ENCODE results near the gene MAP4K2.

Gene MAP4K2

GRCh38 chr11:64799256-64799622 is 3.8 kb downstream of the MAP4K2 start:
- POLR2A ChIA-PET = no interaction called here
- CTCF ChIA-PET = interaction anchor here (0.9 to 3.4 kb wide), 2 partner anchors 11 to 198 kb away, joined by 3 to 13 read pairs; partner anchors contain the start of gene BATF2
- TF ChIP-seq CTCF (IDR thresholded peaks at IDR 0.05; ENCODE audit: insufficient read depth, low read length, missing control alignments) = no peak
- H3K4me3 ChIP-seq (ENCODE audit: low read depth, low read length) = no peak overlapping the region
- DNase-seq (ENCODE audit: low read depth, low spot score) = no peak

GRCh38 chr11:64796757-64797541 is 6.1 kb downstream of the MAP4K2 start:
- no peak for TF ChIP-seq CTCF (IDR thresholded peaks at IDR 0.05; ENCODE audit: insufficient read depth, low read length, missing control alignments)
- H3K4me3 ChIP-seq (ENCODE audit: low read depth, low read length) = no peak overlapping the region
- POLR2A ChIA-PET = interaction anchor here (0.9 kb wide), 1 partner anchor 18 kb away, joined by 3 read pairs; the partner anchor contains the start of gene SF1
- CTCF ChIA-PET = interaction anchor here (1.2 to 3.4 kb wide), 3 partner anchors 8 to 15 kb away, joined by 3 to 13 read pairs (median 3); no protein-coding TSS in a partner anchor
- no peak for DNase-seq (ENCODE audit: low read depth, low spot score)

- TF ChIP-seq CTCF (IDR thresholded peaks at IDR 0.05; ENCODE audit: insufficient read depth, low read length, missing control alignments) = no peak
- POLR2A ChIA-PET = interaction anchor here (0.9 kb wide), 1 partner anchor 18 kb away, joined by 3 read pairs; the partner anchor contains the start of gene SF1
- H3K4me3 ChIP-seq (ENCODE audit: low read depth, low read length) = no peak overlapping the region
- DNase-seq (ENCODE audit: low read depth, low spot score) = no peak
- CTCF ChIA-PET = interaction anchor here (1.4 to 3.4 kb wide), 2 partner anchors 8 to 15 kb away, joined by 3 to 13 read pairs; no protein-coding TSS in a partner anchor
Observed at GRCh38 chr11:64796047-64796756, 6.8 kb downstream of the MAP4K2 start.

- H3K4me3 ChIP-seq (ENCODE audit: low read depth, low read length) = no peak overlapping the region
- CTCF ChIA-PET = interaction anchor here (1.4 kb wide), 2 partner anchors 9 to 15 kb away, joined by 4 to 5 read pairs; no protein-coding TSS in a partner anchor
- POLR2A ChIA-PET = interaction anchor here (0.7 kb wide), 1 partner anchor 334 kb away, joined by 3 read pairs; no protein-coding TSS in a partner anchor
- no peak for TF ChIP-seq CTCF (IDR thresholded peaks at IDR 0.05; ENCODE audit: insufficient read depth, low read length, missing control alignments)
- no peak for DNase-seq (ENCODE audit: low read depth, low spot score)
Observed at GRCh38 chr11:64794526-64794925, 8.5 kb downstream of the MAP4K2 start.

- TF ChIP-seq CTCF (IDR thresholded peaks at IDR 0.05; ENCODE audit: insufficient read depth, low read length, missing control alignments) = no peak
- ChIA-PET POLR2A (interaction anchor here (1.1 kb wide), 1 partner anchor 11 kb away, joined by 5 read pairs; no protein-coding TSS in a partner anchor), CTCF (interaction anchor here (0.9 to 1.4 kb wide), 3 partner anchors 8 to 14 kb away, joined by 4 to 5 read pairs (median 4); partner anchors contain the start of gene MAP4K2)
- no peak overlapping the region for H3K4me3 ChIP-seq (ENCODE audit: low read depth, low read length)
- no peak for DNase-seq (ENCODE audit: low read depth, low spot score)
Observed at GRCh38 chr11:64793271-64794160, 9.5 kb downstream of the MAP4K2 start.

Data from AG04449 (cell line).